HEK293 (cell line): ENCODE data around the gene AARSD1.

Experiments used
- CTCF ChIA-PET: fragments of 350-600 bp; formaldehyde crosslinking; extraction: SDS; loops from one replicate; lab custom pipeline; 2021; ENCODE audit warnings: antibody characterized with exemption; lab: Yijun Ruan, JAX
- POLR2A ChIA-PET: fragments of 300-600 bp; formaldehyde crosslinking; extraction: SDS; loops from one replicate; lab custom pipeline; 2020; ENCODE audit warnings: antibody characterized with exemption, inconsistent platforms; lab: Yijun Ruan, JAX
- H3K27ac ChIP-seq: fragments of 200-500 bp; sonication (Bioruptor generic); 2 replicates; pipeline ENCODE4 v1.5.1; 2014; ENCODE audit warnings: low read depth, low read length, control low read depth, inconsistent platforms; ENCODE audit errors: extremely low read depth
- H3K36me3 ChIP-seq, 2 experiments: fragments of 200-500 bp in 1 of 2; sonication (Bioruptor generic) in 1 of 2; 1 replicate in 1 of 2; 2 replicates in 1 of 2; pipeline ENCODE4 v1.5.1; 2014 to 2017; ENCODE audit warnings: inconsistent platforms in 2 of 2, low read length in 2 of 2; ENCODE audit not compliant: control insufficient read depth in 2 of 2, insufficient read depth in 1 of 2
- H3K4me1 ChIP-seq: fragments of 200-500 bp; sonication (Bioruptor generic); 2 replicates; pipeline ENCODE4 v1.5.1; 2014; ENCODE audit warnings: mild to moderate bottlenecking, low read length, inconsistent platforms; ENCODE audit not compliant: control insufficient read depth, insufficient read depth
- H3K4me3 ChIP-seq: 2 replicates; pipeline ENCODE4 v1.5.1; 2011; ENCODE audit warnings: low read depth, mild to moderate bottlenecking, control low read depth, low read length, moderate library complexity
- H3K9me3 ChIP-seq: fragments of 200-500 bp; sonication (Bioruptor generic); 2 replicates; pipeline ENCODE4 v1.5.1; 2014; ENCODE audit warnings: low read depth, low read length, inconsistent platforms; ENCODE audit not compliant: control insufficient read depth, insufficient read depth
- GLI2 ChIP-seq: fragments of 450-650 bp; formaldehyde crosslinking; IDR thresholded peaks from 2 replicates; pipeline ENCODE4; 2017; ENCODE audit warnings: missing biosample characterization, missing genetic modification characterization, low read depth, borderline replicate concordance
- ZBTB21 ChIP-seq: fragments of 450-650 bp; formaldehyde crosslinking; IDR thresholded peaks from 2 replicates; pipeline ENCODE4 v1.5.1; 2017; ENCODE audit warnings: missing biosample characterization, missing genetic modification characterization
- ZBTB8A ChIP-seq: fragments of 450-650 bp; formaldehyde crosslinking; IDR thresholded peaks from 2 replicates; pipeline ENCODE4 v1.5.1; 2016; ENCODE audit warnings: missing biosample characterization, missing genetic modification characterization
- ZNF175 ChIP-seq: fragments of 450-650 bp; formaldehyde crosslinking; IDR thresholded peaks from 2 replicates; pipeline ENCODE4 v1.5.1; 2016; ENCODE audit warnings: missing biosample characterization, missing genetic modification characterization
- ZNF24 ChIP-seq: fragments of 450-650 bp; formaldehyde crosslinking; IDR thresholded peaks from 2 replicates; pipeline ENCODE4 v1.5.1; 2016; ENCODE audit warnings: missing biosample characterization, missing genetic modification characterization
- ZNF433 ChIP-seq: fragments of 450-650 bp; formaldehyde crosslinking; IDR thresholded peaks from 2 replicates; pipeline ENCODE4 v1.5.1; 2016; ENCODE audit warnings: missing biosample characterization, missing genetic modification characterization, low read depth
- ZNF549 ChIP-seq: fragments of 450-650 bp; IDR thresholded peaks from 2 replicates; pipeline ENCODE4 v1.5.1; 2018; ENCODE audit warnings: missing biosample characterization, missing genetic modification characterization, mild to moderate bottlenecking, inconsistent platforms, moderate library complexity
- ZNF558 ChIP-seq: fragments of 450-650 bp; formaldehyde crosslinking; IDR thresholded peaks from 2 replicates; pipeline ENCODE4 v1.5.1; 2016; ENCODE audit warnings: missing biosample characterization, missing genetic modification characterization
- ZNF560 ChIP-seq: fragments of 450-650 bp; formaldehyde crosslinking; IDR thresholded peaks from 2 replicates; pipeline ENCODE4 v1.5.1; 2017; ENCODE audit warnings: missing biosample characterization, missing genetic modification characterization, borderline replicate concordance
- ZNF561 ChIP-seq: fragments of 450-650 bp; IDR thresholded peaks from 2 replicates; pipeline ENCODE4 v1.5.1; 2018; ENCODE audit warnings: missing biosample characterization, missing genetic modification characterization, borderline replicate concordance
- ZNF626 ChIP-seq: fragments of 450-650 bp; sonication (Bioruptor Pico); formaldehyde crosslinking; IDR thresholded peaks from 2 replicates; pipeline ENCODE4 v1.5.1; 2018; ENCODE audit warnings: missing biosample characterization, missing genetic modification characterization, inconsistent platforms
- ZNF654 ChIP-seq: fragments of 450-650 bp; formaldehyde crosslinking; IDR thresholded peaks from 2 replicates; pipeline ENCODE4 v1.5.1; 2016; ENCODE audit warnings: low read depth, missing biosample characterization, missing genetic modification characterization
- ZNF660 ChIP-seq: fragments of 450-650 bp; IDR thresholded peaks from 2 replicates; pipeline ENCODE4 v1.5.1; 2018; ENCODE audit warnings: missing biosample characterization, mild to moderate bottlenecking, missing genetic modification characterization
- ZNF776 ChIP-seq: fragments of 450-650 bp; formaldehyde crosslinking; IDR thresholded peaks from 2 replicates; pipeline ENCODE4 v1.5.0; 2017; ENCODE audit warnings: missing biosample characterization, missing genetic modification characterization, borderline replicate concordance
- TF ChIP-seq, protein P1 (sequence below): IDR thresholded peaks from 2 replicates; pipeline ENCODE4 v1.6.1; 2011; ENCODE audit warnings: mild to moderate bottlenecking, low read depth, low read length, borderline replicate concordance
- TF ChIP-seq, protein P2 (sequence below): fragments of 450-650 bp; formaldehyde crosslinking; IDR thresholded peaks from 2 replicates; pipeline ENCODE4 v1.5.1; 2017; ENCODE audit warnings: missing biosample characterization, missing genetic modification characterization
- TF ChIP-seq, protein P3 (sequence below): fragments of 450-650 bp; formaldehyde crosslinking; IDR thresholded peaks from 2 replicates; pipeline ENCODE4 v1.5.1; 2017; ENCODE audit warnings: missing biosample characterization, missing genetic modification characterization
- TF ChIP-seq, protein P4 (sequence below): fragments of 450-650 bp; formaldehyde crosslinking; IDR thresholded peaks from 2 replicates; pipeline ENCODE4 v1.5.1; 2016; ENCODE audit warnings: missing biosample characterization, missing genetic modification characterization
- TF ChIP-seq, protein P5 (sequence below): fragments of 450-650 bp; formaldehyde crosslinking; IDR thresholded peaks from 2 replicates; pipeline ENCODE4 v1.5.1; 2016; ENCODE audit warnings: missing biosample characterization, missing genetic modification characterization
- TF ChIP-seq, protein P6 (sequence below): fragments of 450-650 bp; formaldehyde crosslinking; IDR thresholded peaks from 2 replicates; pipeline ENCODE4 v1.5.1; 2016; ENCODE audit warnings: missing biosample characterization, missing genetic modification characterization

Gene AARSD1

DNA sequence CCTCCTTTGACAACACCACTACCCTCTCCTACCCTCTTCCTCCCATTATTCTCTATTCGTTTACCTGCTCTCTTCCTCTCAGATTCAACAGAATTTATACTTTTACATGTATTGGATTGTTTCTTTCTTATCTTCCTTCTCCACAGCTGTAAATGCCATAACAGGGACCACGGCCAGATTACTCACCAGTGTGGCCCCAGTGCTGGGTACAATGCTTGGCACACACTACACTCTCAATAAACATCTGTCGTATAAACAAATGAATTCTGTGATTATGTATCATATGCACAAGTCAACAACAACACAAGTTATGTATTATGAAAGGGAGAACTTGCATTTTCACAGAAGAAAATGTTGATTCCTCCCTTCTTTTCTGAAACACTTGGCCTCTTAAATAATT is 20.0 kb downstream of the AARSD1 start (continued):
- TF ChIP-seq, protein P1, sequence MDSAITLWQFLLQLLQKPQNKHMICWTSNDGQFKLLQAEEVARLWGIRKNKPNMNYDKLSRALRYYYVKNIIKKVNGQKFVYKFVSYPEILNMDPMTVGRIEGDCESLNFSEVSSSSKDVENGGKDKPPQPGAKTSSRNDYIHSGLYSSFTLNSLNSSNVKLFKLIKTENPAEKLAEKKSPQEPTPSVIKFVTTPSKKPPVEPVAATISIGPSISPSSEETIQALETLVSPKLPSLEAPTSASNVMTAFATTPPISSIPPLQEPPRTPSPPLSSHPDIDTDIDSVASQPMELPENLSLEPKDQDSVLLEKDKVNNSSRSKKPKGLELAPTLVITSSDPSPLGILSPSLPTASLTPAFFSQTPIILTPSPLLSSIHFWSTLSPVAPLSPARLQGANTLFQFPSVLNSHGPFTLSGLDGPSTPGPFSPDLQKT, result no peak
- TF ChIP-seq ZNF776 (tag by site-specific recombination) (no peak), ZNF175 (tag by site-specific recombination) (no peak), ZNF549 (tag by site-specific recombination) (no peak)

DNA sequence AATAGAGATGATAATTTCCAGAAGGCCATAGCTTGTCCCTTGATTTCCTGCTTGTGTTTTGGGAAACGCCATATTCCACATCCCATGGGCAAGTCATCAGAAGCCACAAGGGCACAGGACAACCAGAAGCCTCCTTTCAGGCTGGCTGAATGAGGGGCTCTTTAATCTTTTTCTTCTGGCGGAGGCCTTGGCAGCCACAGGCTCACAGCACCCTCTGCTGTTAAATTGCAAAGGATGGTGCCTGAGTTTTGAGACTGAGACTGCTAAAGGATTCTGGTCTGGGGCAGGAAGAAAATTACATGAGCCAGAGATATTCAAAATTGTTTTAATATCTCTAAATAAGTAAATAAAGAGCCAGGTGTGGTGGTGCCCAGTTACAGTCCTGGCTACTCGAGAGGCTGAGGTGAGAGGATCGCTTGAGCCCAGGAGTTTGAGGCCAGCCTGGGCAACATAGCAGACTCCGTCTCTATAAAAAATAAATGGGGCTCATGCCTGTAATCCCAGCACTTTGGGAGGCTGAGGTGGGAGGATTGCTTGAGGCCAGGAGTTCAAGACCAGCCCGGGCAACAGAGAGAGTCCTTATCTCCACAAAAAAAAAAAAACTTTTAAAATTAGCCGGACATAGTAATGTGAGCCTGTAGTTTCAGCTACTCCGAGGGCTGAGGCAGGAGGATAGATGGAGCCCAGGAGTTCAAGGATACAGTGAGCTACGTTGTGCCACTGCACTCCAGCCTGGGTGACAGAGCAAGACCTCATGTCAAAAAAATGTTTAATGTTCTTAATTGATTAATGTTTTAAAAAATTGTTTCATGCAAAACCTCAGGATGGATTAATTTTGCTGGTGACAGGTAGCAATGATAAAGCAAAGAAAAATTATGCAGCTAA is 26.3 kb downstream of the AARSD1 start:
- TF ChIP-seq, protein P2, sequence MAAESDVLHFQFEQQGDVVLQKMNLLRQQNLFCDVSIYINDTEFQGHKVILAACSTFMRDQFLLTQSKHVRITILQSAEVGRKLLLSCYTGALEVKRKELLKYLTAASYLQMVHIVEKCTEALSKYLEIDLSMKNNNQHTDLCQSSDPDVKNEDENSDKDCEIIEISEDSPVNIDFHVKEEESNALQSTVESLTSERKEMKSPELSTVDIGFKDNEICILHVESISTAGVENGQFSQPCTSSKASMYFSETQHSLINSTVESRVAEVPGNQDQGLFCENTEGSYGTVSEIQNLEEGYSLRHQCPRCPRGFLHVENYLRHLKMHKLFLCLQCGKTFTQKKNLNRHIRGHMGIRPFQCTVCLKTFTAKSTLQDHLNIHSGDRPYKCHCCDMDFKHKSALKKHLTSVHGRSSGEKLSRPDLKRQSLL (tag by site-specific recombination), result no peak
- peak; percentile 88 for TF ChIP-seq ZNF654 (tag by site-specific recombination)
- TF ChIP-seq, protein P3, sequence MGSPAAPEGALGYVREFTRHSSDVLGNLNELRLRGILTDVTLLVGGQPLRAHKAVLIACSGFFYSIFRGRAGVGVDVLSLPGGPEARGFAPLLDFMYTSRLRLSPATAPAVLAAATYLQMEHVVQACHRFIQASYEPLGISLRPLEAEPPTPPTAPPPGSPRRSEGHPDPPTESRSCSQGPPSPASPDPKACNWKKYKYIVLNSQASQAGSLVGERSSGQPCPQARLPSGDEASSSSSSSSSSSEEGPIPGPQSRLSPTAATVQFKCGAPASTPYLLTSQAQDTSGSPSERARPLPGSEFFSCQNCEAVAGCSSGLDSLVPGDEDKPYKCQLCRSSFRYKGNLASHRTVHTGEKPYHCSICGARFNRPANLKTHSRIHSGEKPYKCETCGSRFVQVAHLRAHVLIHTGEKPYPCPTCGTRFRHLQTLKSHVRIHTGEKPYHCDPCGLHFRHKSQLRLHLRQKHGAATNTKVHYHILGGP (tag by site-specific recombination), result no peak
- peak; percentile 59; the same call in 1 of the 2 replicates for TF ChIP-seq ZNF660 (tag by site-specific recombination)
- TF ChIP-seq ZNF560 (tag by site-specific recombination), result no peak
- no peak for TF ChIP-seq ZBTB21 (tag by site-specific recombination)
- TF ChIP-seq, protein P4, sequence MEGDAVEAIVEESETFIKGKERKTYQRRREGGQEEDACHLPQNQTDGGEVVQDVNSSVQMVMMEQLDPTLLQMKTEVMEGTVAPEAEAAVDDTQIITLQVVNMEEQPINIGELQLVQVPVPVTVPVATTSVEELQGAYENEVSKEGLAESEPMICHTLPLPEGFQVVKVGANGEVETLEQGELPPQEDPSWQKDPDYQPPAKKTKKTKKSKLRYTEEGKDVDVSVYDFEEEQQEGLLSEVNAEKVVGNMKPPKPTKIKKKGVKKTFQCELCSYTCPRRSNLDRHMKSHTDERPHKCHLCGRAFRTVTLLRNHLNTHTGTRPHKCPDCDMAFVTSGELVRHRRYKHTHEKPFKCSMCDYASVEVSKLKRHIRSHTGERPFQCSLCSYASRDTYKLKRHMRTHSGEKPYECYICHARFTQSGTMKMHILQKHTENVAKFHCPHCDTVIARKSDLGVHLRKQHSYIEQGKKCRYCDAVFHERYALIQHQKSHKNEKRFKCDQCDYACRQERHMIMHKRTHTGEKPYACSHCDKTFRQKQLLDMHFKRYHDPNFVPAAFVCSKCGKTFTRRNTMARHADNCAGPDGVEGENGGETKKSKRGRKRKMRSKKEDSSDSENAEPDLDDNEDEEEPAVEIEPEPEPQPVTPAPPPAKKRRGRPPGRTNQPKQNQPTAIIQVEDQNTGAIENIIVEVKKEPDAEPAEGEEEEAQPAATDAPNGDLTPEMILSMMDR (tag by site-specific recombination), result peak; percentile 66
- TF ChIP-seq GLI2 (tag by site-specific recombination), result no peak
- TF ChIP-seq ZBTB8A (tag by site-specific recombination), result peak; percentile 24; the same call in 1 of the 2 replicates
- no peak for TF ChIP-seq ZNF561 (tag by site-specific recombination)
- no peak for TF ChIP-seq ZNF24 (tag by site-specific recombination)
- TF ChIP-seq, all 188 proteins: peak for 4
- Histone ChIP-seq H3K9me3 (no peaks in the 10 kb centered on the region), H3K4me1 (no peaks in the 10 kb centered on the region), H3K36me3 (no peaks in the 10 kb centered on the region), H3K4me3 (no peak overlapping the region), H3K27ac (no peak overlapping the region)
- ChIA-PET POLR2A (no interaction called here), CTCF (interaction anchor here (0.5 to 4.0 kb wide), 37 partner anchors 8 to 837 kb away, joined by 3 to 81 read pairs (median 4); partner anchors contain the start of genes AOC2, BECN1, PSMC3IP and PSME3)

DNA sequence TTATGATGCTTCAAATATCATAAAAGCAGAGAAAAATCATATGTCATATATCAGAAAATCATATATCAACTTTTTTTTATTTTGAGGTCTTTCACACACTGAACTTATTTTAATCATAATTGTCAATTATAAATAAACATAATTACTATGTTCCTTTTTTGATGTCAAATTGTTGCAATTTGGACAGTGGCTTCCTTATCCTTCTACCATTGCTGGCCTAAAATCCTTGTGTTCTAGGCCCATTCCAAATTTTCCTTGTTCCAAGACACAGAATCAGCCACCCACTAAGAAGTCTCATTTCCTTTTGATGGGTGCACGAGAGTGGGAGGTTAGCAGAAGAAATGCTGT is 34.8 kb downstream of the AARSD1 start:
- Histone ChIP-seq H3K4me3 (no peak overlapping the region), H3K27ac (no peak overlapping the region), H3K9me3 (no peaks in the 10 kb centered on the region), H3K36me3 (no peaks in the 10 kb centered on the region), H3K4me1 (no peaks in the 10 kb centered on the region)
- ChIA-PET POLR2A (interaction anchor here (0.8 to 1.5 kb wide), 3 partner anchors 82 to 105 kb away, joined by 3 to 6 read pairs (median 3); partner anchors contain the start of genes AOC2 and BECN1), CTCF (interaction anchor here (0.6 to 4.4 kb wide), 18 partner anchors 8 to 351 kb away, joined by 3 to 47 read pairs (median 4); partner anchors contain the start of gene AOC2)
- TF ChIP-seq ZNF626 (tag by site-specific recombination), result no peak
- TF ChIP-seq ZNF433 (tag by site-specific recombination), result no peak
- TF ChIP-seq, protein P5, sequence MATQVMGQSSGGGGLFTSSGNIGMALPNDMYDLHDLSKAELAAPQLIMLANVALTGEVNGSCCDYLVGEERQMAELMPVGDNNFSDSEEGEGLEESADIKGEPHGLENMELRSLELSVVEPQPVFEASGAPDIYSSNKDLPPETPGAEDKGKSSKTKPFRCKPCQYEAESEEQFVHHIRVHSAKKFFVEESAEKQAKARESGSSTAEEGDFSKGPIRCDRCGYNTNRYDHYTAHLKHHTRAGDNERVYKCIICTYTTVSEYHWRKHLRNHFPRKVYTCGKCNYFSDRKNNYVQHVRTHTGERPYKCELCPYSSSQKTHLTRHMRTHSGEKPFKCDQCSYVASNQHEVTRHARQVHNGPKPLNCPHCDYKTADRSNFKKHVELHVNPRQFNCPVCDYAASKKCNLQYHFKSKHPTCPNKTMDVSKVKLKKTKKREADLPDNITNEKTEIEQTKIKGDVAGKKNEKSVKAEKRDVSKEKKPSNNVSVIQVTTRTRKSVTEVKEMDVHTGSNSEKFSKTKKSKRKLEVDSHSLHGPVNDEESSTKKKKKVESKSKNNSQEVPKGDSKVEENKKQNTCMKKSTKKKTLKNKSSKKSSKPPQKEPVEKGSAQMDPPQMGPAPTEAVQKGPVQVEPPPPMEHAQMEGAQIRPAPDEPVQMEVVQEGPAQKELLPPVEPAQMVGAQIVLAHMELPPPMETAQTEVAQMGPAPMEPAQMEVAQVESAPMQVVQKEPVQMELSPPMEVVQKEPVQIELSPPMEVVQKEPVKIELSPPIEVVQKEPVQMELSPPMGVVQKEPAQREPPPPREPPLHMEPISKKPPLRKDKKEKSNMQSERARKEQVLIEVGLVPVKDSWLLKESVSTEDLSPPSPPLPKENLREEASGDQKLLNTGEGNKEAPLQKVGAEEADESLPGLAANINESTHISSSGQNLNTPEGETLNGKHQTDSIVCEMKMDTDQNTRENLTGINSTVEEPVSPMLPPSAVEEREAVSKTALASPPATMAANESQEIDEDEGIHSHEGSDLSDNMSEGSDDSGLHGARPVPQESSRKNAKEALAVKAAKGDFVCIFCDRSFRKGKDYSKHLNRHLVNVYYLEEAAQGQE (tag by site-specific recombination), result no peak
- TF ChIP-seq, protein P6, sequence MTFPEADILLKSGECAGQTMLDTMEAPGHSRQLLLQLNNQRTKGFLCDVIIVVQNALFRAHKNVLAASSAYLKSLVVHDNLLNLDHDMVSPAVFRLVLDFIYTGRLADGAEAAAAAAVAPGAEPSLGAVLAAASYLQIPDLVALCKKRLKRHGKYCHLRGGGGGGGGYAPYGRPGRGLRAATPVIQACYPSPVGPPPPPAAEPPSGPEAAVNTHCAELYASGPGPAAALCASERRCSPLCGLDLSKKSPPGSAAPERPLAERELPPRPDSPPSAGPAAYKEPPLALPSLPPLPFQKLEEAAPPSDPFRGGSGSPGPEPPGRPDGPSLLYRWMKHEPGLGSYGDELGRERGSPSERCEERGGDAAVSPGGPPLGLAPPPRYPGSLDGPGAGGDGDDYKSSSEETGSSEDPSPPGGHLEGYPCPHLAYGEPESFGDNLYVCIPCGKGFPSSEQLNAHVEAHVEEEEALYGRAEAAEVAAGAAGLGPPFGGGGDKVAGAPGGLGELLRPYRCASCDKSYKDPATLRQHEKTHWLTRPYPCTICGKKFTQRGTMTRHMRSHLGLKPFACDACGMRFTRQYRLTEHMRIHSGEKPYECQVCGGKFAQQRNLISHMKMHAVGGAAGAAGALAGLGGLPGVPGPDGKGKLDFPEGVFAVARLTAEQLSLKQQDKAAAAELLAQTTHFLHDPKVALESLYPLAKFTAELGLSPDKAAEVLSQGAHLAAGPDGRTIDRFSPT (tag by site-specific recombination), result no peak
- no peak for TF ChIP-seq ZNF558 (tag by site-specific recombination)
